ENCODE data around the gene ZFPM1. TPM values are rescaled to one million over a fixed set of nuclear protein-coding genes. Genes with fewer than 3 reads are reported as not detected.

Gene ZFPM1
- total RNA-seq, 2 experiments from 2014 or later: 15.0 to 18.0 TPM

DNA sequence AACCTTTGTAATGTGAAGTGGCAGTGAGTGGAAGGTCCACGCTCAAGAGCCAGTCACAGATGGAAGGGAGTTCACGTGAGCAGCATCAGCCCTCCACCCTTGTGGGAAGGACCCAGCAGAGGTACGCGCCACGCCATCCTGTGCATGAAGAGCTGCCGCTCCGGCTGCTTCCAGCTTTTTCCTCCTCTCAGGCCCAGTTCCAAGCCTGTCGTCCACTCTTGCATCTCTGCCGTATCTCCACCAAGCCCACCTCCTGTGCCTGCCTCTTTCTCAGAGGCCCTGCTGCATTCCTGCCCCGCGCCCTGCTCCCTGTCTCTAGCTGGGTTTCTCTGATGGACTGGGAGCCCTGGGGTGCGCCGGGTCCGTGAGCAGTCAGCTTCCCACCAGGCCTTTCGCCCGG lies 127.3 kb downstream of the ZFPM1 start:
- ChIA-PET CTCF (interaction anchor here (1.2 kb wide), 1 partner anchor 143 kb away, joined by 3 read pairs; no protein-coding TSS in a partner anchor), POLR2A (no interaction called here)
- Mint-ChIP-seq H3K4me3 (no peak overlapping the region), H3K4me1 (ENCODE audit: low read depth) (peaks cover 60% of the 10 kb centered on the region), H3K36me3 (ENCODE audit: low read depth) (peaks cover 36% of the 10 kb centered on the region), H3K27me3 (no peaks in the 10 kb centered on the region), H3K27ac (no peak overlapping the region), H3K9me3 (no peaks in the 10 kb centered on the region)
- DNase-seq (no peak), ATAC-seq (no peak)
- TF ChIP-seq, protein P1, sequence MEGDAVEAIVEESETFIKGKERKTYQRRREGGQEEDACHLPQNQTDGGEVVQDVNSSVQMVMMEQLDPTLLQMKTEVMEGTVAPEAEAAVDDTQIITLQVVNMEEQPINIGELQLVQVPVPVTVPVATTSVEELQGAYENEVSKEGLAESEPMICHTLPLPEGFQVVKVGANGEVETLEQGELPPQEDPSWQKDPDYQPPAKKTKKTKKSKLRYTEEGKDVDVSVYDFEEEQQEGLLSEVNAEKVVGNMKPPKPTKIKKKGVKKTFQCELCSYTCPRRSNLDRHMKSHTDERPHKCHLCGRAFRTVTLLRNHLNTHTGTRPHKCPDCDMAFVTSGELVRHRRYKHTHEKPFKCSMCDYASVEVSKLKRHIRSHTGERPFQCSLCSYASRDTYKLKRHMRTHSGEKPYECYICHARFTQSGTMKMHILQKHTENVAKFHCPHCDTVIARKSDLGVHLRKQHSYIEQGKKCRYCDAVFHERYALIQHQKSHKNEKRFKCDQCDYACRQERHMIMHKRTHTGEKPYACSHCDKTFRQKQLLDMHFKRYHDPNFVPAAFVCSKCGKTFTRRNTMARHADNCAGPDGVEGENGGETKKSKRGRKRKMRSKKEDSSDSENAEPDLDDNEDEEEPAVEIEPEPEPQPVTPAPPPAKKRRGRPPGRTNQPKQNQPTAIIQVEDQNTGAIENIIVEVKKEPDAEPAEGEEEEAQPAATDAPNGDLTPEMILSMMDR (IDR thresholded peaks at IDR 0.05): no peak
- intact Hi-C loops (cut with micrococcal nuclease): no loop called here

DNA sequence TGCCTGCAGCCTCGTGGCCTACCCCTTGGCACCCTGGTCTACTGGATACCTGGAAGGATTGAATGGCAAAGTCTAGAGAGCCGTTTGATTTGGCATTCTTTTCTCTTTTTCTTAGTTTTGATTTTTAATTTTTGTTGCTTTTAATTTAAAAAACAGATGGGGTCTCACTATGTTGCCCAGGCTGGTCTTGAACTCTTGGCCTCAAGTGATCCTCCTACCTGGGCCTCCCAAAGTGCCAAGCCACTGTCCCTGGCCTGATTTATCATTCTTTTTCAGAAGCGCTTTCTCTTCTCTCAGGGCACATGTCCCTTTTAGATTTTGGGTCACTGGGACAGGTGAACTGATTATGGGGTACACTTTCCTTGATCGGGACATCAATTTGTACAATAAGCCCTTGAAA lies 128.0 kb downstream of the ZFPM1 start:
- TF ChIP-seq, protein P1 (IDR thresholded peaks at IDR 0.05): no peak
- Mint-ChIP-seq H3K27ac (no peak overlapping the region), H3K27me3 (no peaks in the 10 kb centered on the region), H3K4me3 (no peak overlapping the region), H3K4me1 (ENCODE audit: low read depth) (peaks cover 64% of the 10 kb centered on the region), H3K36me3 (ENCODE audit: low read depth) (peaks cover 39% of the 10 kb centered on the region), H3K9me3 (no peaks in the 10 kb centered on the region)
- no peak for ATAC-seq
- ChIA-PET POLR2A (no interaction called here), CTCF (interaction anchor here (1.2 kb wide), 1 partner anchor 144 kb away, joined by 3 read pairs; no protein-coding TSS in a partner anchor)
- DNase-seq: no peak
- intact Hi-C loops (cut with micrococcal nuclease): no loop called here

DNA sequence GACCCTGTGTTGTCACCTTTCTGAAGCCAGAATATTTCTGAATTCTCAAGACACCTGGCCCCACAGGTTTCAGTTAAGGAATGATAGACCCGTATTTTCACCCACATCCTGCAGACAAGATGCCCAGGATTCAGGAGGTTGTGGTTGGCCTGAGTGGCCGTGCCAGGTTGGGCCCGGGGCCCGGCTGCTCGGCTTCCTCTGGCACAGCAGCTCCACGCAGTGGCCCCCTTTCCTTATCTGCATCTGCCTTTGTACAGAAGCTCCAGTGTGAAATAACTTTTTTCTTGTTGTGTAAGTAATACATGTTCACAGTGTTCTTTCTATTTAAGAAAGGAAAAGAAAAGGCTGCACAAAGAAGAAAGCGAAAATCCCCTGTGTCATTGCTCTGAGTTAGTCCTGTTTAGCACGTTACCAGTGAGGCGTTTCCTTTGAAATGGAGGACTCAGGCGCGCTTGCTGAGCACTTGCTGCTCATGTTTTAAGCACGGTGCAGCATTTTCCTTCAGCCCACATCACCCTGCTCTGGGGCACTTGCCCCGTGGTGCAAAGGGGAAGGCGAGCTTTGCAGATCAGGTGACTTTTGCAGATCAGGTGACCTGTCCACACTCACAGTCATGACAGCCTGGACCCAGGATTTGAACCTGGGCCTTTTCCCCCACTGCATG lies 130.0 kb downstream of the ZFPM1 start:
- ATAC-seq: no peak
- peaks cover 51% of the 10 kb centered on the region for H3K4me1 Mint-ChIP-seq (ENCODE audit: low read depth)
- TF ChIP-seq, protein P1 (IDR thresholded peaks at IDR 0.05): no peak
- intact Hi-C loops (cut with micrococcal nuclease): no loop called here
- no peaks in the 10 kb centered on the region for H3K27me3 Mint-ChIP-seq
- ChIA-PET CTCF (no interaction called here), POLR2A (interaction anchor here (0.6 to 1.2 kb wide), 2 partner anchors 8 to 12 kb away, joined by 3 to 4 read pairs; no protein-coding TSS in a partner anchor)
- no peaks in the 10 kb centered on the region for H3K9me3 Mint-ChIP-seq
- no peak overlapping the region for H3K4me3 Mint-ChIP-seq
- peaks cover 34% of the 10 kb centered on the region for H3K36me3 Mint-ChIP-seq (ENCODE audit: low read depth)
- peak; percentile 20 for DNase-seq
- peak overlapping the region; percentile 17 for H3K27ac Mint-ChIP-seq

DNA sequence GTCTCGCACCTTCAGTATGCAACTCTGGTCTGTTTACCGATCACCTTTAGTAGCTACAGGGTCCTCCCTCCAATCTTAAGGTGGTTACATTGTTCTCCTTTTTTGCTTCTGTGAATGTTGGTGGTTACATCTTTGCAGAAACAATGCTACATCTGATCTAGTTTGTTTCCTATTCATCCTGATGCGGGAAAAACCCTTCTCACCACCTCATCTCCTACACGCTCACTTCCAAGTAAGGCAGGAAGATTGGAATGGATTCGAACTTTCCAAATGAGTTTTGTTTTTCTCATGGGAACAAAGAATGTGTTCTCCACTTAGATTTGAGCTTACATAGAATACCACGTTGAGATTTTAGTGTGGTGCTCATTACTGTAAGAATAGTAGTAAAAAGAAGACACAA lies 131.6 kb downstream of the ZFPM1 start:
- H3K36me3 Mint-ChIP-seq (ENCODE audit: low read depth): peaks cover 34% of the 10 kb centered on the region
- no peaks in the 10 kb centered on the region for H3K27me3 Mint-ChIP-seq
- POLR2A ChIA-PET: interaction anchor here (0.8 kb wide), 1 partner anchor 14 kb away, joined by 3 read pairs; the partner anchor contains the start of gene ZC3H18
- CTCF ChIA-PET: no interaction called here
- TF ChIP-seq, protein P1 (IDR thresholded peaks at IDR 0.05): no peak
- no peaks in the 10 kb centered on the region for H3K9me3 Mint-ChIP-seq
- DNase-seq: no peak
- peak; percentile 15 for ATAC-seq
- peaks cover 50% of the 10 kb centered on the region for H3K4me1 Mint-ChIP-seq (ENCODE audit: low read depth)
- peak overlapping the region; percentile 7 for H3K27ac Mint-ChIP-seq
- H3K4me3 Mint-ChIP-seq: no peak overlapping the region
- intact Hi-C loops (cut with micrococcal nuclease): no loop called here

DNA sequence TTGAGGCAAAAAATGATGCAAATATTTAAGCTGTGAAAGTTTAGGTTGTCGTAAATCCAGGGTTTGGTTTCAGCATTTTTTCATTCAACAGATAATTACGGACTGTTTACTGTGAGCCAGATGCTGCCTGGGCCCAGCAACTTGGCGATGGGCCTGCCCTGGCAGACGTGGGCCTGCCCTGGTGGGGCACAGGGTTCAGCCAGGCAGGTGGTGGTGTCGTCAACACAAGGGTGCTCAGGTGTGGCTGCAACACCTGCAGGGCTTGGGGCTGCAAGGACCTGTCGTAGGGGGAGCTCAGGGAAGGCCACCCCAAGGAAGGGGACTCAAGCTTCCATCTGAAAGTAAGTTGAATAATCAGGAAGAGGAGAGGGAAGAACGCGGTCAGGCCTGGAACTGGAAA lies 132.2 kb downstream of the ZFPM1 start:
- H3K4me1 Mint-ChIP-seq (ENCODE audit: low read depth): peaks cover 46% of the 10 kb centered on the region
- ChIA-PET POLR2A (interaction anchor here (0.8 kb wide), 1 partner anchor 15 kb away, joined by 3 read pairs; the partner anchor contains the start of gene ZC3H18), CTCF (no interaction called here)
- no peaks in the 10 kb centered on the region for H3K27me3 Mint-ChIP-seq
- DNase-seq (no peak), ATAC-seq (no peak)
- intact Hi-C loops (cut with micrococcal nuclease): no loop called here
- peaks cover 33% of the 10 kb centered on the region for H3K36me3 Mint-ChIP-seq (ENCODE audit: low read depth)
- H3K27ac Mint-ChIP-seq: no peak overlapping the region
- TF ChIP-seq, protein P1 (IDR thresholded peaks at IDR 0.05): no peak
- no peak overlapping the region for H3K4me3 Mint-ChIP-seq
- H3K9me3 Mint-ChIP-seq: no peaks in the 10 kb centered on the region

Measured in activated CD8-positive, alpha-beta T cell treated with anti-CD3 and anti-CD28 coated beads for 36 hours (primary cell).